ENCODE results near the gene BBS1. TPM values are rescaled to one million over a fixed set of nuclear protein-coding genes. Genes with fewer than 3 reads are reported as not detected.

BBS1 gene
- total and polyA plus RNA-seq, 4 donors = 4.2 to 18.5 (median 8.6) TPM

DNA sequence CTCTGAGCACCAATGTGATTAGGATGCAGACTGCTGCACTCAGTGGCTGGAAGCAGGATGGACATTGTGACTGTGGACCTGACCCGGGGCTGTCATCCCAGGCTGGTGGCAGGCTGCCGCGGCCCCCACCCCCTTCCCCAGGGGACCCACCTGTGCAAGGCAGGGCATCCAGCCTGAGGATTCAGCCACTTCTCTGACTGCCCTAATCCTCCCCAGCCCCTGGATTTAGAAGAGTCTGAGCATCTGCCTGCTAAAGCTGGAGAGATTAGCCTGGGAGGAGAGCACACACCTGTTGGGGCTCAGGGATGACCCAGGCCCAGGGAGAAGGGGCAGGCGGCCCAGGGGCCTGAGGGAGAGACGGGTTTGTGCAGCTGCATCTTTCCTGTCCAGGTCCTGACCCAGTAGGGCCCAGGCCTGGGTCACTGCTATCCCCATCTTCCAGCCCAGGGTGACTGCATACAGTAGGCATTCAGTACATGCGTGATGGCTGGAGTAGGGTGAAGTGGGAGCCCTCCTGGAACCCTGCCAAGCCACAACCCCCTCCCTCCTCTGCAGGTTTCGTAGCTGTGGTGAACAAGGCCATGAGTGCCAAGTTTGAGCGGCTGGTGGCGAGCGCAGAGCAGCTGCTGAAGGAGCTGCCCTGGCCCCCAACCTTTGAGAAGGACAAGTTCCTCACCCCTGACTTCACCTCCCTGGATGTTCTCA lies 18.1 kb upstream of the BBS1 start:
- H3K36me3 ChIP-seq (ENCODE audit: control insufficient read depth in 4 of 4, insufficient read depth in 3 of 4, low read depth in 1 of 4, low read length in 3 of 4) = peaks cover 5 to 50% (median 8%) of the 10 kb centered on the region in 4 donors
- H3K27ac ChIP-seq (ENCODE audit: low read depth in 1 of 2, low read length in 2 of 2) = no peak overlapping the region
- 92% methylated on average over 10 of the region's 10 CpGs for WGBS
- no peaks in the 10 kb centered on the region for H3K4me1 ChIP-seq (ENCODE audit: control insufficient read depth in 4 of 4, insufficient read depth in 4 of 4, low read length in 3 of 4)
- H3K4me3 ChIP-seq (ENCODE audit: low read depth in 1 of 3, low read length in 3 of 3) = no peak overlapping the region
- no peak overlapping the region for H3K9ac ChIP-seq (ENCODE audit: low read depth in 1 of 2, low read length in 2 of 2)
- no peaks in the 10 kb centered on the region for H3K9me3 ChIP-seq (ENCODE audit: control insufficient read depth in 4 of 4, low read length in 3 of 4)
- no peak for DNase-seq (ENCODE audit: low spot score)
- H3K27me3 ChIP-seq (ENCODE audit: control insufficient read depth in 4 of 4, insufficient read depth in 4 of 4, low read length in 3 of 4) = no peaks in the 10 kb centered on the region
- TF ChIP-seq, protein P1, sequence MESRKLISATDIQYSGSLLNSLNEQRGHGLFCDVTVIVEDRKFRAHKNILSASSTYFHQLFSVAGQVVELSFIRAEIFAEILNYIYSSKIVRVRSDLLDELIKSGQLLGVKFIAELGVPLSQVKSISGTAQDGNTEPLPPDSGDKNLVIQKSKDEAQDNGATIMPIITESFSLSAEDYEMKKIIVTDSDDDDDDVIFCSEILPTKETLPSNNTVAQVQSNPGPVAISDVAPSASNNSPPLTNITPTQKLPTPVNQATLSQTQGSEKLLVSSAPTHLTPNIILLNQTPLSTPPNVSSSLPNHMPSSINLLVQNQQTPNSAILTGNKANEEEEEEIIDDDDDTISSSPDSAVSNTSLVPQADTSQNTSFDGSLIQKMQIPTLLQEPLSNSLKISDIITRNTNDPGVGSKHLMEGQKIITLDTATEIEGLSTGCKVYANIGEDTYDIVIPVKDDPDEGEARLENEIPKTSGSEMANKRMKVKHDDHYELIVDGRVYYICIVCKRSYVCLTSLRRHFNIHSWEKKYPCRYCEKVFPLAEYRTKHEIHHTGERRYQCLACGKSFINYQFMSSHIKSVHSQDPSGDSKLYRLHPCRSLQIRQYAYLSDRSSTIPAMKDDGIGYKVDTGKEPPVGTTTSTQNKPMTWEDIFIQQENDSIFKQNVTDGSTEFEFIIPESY (IDR thresholded peaks at IDR 0.05) = no peak
- no peak for TF ChIP-seq YY1 (IDR thresholded peaks at IDR 0.05)
- TF ChIP-seq GABPA (IDR thresholded peaks at IDR 0.05 in 1 of 2, conservative IDR thresholded peaks at IDR 0.05 in 1 of 2) = no peak
- no peak for TF ChIP-seq RXRA (IDR thresholded peaks at IDR 0.05)
- no peak for TF ChIP-seq RAD21 (IDR thresholded peaks at IDR 0.05)
- no peak for TF ChIP-seq FOXA1 (IDR thresholded peaks at IDR 0.05)

DNA sequence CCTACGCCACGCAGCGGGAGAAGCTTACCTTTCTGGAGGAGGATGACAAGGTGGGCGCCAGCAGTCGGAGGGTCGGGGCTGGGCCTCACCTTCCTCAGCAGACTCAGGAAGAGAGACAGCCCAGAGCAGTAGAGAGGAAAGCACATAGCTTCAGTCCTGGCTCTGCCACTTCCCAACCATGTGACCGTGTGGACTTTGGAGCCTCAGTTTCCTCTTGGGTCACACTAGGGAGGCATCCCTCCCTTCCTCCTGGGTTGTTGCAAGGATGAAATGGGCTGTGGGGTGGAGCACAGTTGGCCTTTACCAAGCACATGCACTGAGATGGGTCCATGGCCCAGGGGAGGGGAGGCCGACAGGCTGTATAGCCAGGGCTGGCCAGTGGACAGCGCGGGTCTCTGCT lies 17.3 kb upstream of the BBS1 start:
- no peak for TF ChIP-seq FOXA1 (IDR thresholded peaks at IDR 0.05)
- TF ChIP-seq, protein P2, sequence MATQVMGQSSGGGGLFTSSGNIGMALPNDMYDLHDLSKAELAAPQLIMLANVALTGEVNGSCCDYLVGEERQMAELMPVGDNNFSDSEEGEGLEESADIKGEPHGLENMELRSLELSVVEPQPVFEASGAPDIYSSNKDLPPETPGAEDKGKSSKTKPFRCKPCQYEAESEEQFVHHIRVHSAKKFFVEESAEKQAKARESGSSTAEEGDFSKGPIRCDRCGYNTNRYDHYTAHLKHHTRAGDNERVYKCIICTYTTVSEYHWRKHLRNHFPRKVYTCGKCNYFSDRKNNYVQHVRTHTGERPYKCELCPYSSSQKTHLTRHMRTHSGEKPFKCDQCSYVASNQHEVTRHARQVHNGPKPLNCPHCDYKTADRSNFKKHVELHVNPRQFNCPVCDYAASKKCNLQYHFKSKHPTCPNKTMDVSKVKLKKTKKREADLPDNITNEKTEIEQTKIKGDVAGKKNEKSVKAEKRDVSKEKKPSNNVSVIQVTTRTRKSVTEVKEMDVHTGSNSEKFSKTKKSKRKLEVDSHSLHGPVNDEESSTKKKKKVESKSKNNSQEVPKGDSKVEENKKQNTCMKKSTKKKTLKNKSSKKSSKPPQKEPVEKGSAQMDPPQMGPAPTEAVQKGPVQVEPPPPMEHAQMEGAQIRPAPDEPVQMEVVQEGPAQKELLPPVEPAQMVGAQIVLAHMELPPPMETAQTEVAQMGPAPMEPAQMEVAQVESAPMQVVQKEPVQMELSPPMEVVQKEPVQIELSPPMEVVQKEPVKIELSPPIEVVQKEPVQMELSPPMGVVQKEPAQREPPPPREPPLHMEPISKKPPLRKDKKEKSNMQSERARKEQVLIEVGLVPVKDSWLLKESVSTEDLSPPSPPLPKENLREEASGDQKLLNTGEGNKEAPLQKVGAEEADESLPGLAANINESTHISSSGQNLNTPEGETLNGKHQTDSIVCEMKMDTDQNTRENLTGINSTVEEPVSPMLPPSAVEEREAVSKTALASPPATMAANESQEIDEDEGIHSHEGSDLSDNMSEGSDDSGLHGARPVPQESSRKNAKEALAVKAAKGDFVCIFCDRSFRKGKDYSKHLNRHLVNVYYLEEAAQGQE (IDR thresholded peaks at IDR 0.05) = no peak
- no peak for TF ChIP-seq GABPA (IDR thresholded peaks at IDR 0.05 in 1 of 2, conservative IDR thresholded peaks at IDR 0.05 in 1 of 2)
- H3K9me3 ChIP-seq (ENCODE audit: control insufficient read depth in 4 of 4, low read length in 3 of 4) = no peaks in the 10 kb centered on the region
- H3K9ac ChIP-seq (ENCODE audit: low read depth in 1 of 2, low read length in 2 of 2) = no peak overlapping the region
- no peaks in the 10 kb centered on the region for H3K4me1 ChIP-seq (ENCODE audit: control insufficient read depth in 4 of 4, insufficient read depth in 4 of 4, low read length in 3 of 4)
- H3K4me3 ChIP-seq (ENCODE audit: low read depth in 1 of 3, low read length in 3 of 3) = no peak overlapping the region
- H3K36me3 ChIP-seq (ENCODE audit: control insufficient read depth in 4 of 4, insufficient read depth in 3 of 4, low read depth in 1 of 4, low read length in 3 of 4) = peaks cover 6 to 48% (median 9%) of the 10 kb centered on the region in 4 donors
- no peaks in the 10 kb centered on the region for H3K27me3 ChIP-seq (ENCODE audit: control insufficient read depth in 4 of 4, insufficient read depth in 4 of 4, low read length in 3 of 4)
- no peak for DNase-seq (ENCODE audit: low spot score)
- WGBS = 95% methylated on average over 10 of the region's 10 CpGs
- no peak overlapping the region for H3K27ac ChIP-seq (ENCODE audit: low read depth in 1 of 2, low read length in 2 of 2)

DNA sequence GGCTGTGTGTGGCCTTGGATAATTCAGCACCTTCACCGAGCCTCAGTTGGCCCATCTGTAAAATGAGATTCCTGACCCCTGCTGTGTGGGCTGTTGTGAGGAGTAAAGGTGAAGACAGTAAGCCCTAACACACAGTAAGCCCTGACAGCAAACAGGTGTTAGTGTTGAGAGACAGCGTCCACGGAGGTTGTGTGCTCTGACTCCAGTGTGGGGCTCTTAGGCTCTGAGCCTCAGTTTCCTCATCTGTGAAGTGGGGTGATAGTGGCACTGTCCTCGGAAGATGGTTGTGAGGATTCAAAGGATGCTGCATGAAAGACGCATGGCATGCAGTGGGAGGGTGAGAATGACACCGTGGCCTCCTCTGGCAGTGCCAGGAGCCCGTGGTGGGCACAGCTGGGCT lies 16.0 kb upstream of the BBS1 start:
- no peak for DNase-seq (ENCODE audit: low spot score)
- H3K9ac ChIP-seq (ENCODE audit: low read depth in 1 of 2, low read length in 2 of 2) = no peak overlapping the region
- WGBS = 96% methylated on average over 7 of the region's 7 CpGs
- TF ChIP-seq, protein P3, sequence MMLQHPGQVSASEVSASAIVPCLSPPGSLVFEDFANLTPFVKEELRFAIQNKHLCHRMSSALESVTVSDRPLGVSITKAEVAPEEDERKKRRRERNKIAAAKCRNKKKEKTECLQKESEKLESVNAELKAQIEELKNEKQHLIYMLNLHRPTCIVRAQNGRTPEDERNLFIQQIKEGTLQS (IDR thresholded peaks at IDR 0.05) = no peak
- TF ChIP-seq RAD21 (IDR thresholded peaks at IDR 0.05) = no peak
- TF ChIP-seq NR2F2 (IDR thresholded peaks at IDR 0.05) = no peak
- TF ChIP-seq, protein P4, sequence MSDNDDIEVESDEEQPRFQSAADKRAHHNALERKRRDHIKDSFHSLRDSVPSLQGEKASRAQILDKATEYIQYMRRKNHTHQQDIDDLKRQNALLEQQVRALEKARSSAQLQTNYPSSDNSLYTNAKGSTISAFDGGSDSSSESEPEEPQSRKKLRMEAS (IDR thresholded peaks at IDR 0.05) = no peak
- TF ChIP-seq HNF4A (conservative IDR thresholded peaks at IDR 0.05) = no peak
- TF ChIP-seq SP1 (IDR thresholded peaks at IDR 0.05) = no peak
- no peak for TF ChIP-seq FOXA1 (IDR thresholded peaks at IDR 0.05)
- TF ChIP-seq, protein P2 (IDR thresholded peaks at IDR 0.05) = no peak
- TF ChIP-seq YY1 (IDR thresholded peaks at IDR 0.05) = no peak
- TF ChIP-seq, protein P5, sequence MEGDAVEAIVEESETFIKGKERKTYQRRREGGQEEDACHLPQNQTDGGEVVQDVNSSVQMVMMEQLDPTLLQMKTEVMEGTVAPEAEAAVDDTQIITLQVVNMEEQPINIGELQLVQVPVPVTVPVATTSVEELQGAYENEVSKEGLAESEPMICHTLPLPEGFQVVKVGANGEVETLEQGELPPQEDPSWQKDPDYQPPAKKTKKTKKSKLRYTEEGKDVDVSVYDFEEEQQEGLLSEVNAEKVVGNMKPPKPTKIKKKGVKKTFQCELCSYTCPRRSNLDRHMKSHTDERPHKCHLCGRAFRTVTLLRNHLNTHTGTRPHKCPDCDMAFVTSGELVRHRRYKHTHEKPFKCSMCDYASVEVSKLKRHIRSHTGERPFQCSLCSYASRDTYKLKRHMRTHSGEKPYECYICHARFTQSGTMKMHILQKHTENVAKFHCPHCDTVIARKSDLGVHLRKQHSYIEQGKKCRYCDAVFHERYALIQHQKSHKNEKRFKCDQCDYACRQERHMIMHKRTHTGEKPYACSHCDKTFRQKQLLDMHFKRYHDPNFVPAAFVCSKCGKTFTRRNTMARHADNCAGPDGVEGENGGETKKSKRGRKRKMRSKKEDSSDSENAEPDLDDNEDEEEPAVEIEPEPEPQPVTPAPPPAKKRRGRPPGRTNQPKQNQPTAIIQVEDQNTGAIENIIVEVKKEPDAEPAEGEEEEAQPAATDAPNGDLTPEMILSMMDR (IDR thresholded peaks at IDR 0.05; ENCODE audit: low read depth, low read length, missing input control) = no peak
- TF ChIP-seq HNF4G (IDR thresholded peaks at IDR 0.05) = no peak
- no peak for TF ChIP-seq FOXA2 (IDR thresholded peaks at IDR 0.05)

More for the DNA sequence above, 16.0 kb upstream of the BBS1 start:
- H3K36me3 ChIP-seq (ENCODE audit: control insufficient read depth in 4 of 4, insufficient read depth in 3 of 4, low read depth in 1 of 4, low read length in 3 of 4) = peaks cover 6 to 47% (median 9%) of the 10 kb centered on the region in 4 donors
- no peak overlapping the region for H3K27ac ChIP-seq (ENCODE audit: low read depth in 1 of 2, low read length in 2 of 2)
- no peaks in the 10 kb centered on the region for H3K9me3 ChIP-seq (ENCODE audit: control insufficient read depth in 4 of 4, low read length in 3 of 4)
- H3K4me1 ChIP-seq (ENCODE audit: control insufficient read depth in 4 of 4, insufficient read depth in 4 of 4, low read length in 3 of 4) = no peaks in the 10 kb centered on the region
- H3K27me3 ChIP-seq (ENCODE audit: control insufficient read depth in 4 of 4, insufficient read depth in 4 of 4, low read length in 3 of 4) = no peaks in the 10 kb centered on the region
- no peak overlapping the region for H3K4me3 ChIP-seq (ENCODE audit: low read depth in 1 of 3, low read length in 3 of 3)
